ENCODE measurements around the gene ABCD2.
A peak's percentile ranks its signal among the peaks of the same experiment; 100 is the strongest.

ABCD2 gene

GRCh38 chr12:39628836-39629235 lies 9.2 kb upstream of the ABCD2 start:
- no peak overlapping the region for H2AFZ ChIP-seq (ENCODE audit: low read depth, low read length)
- no peak overlapping the region for H3K4me3 ChIP-seq (ENCODE audit: insufficient read depth in 1 of 2, low read depth in 1 of 2, low read length in 2 of 2)
- H4K8ac ChIP-seq (ENCODE audit: low read length), result no peak overlapping the region
- no peak overlapping the region for H3K14ac ChIP-seq (ENCODE audit: low read length in 2 of 2)
- WGBS, result 93% methylated on average over 1 of the region's 1 CpG
- no peak overlapping the region for H2BK5ac ChIP-seq (ENCODE audit: low read depth, low read length, poor library complexity, severe bottlenecking)
- no peak overlapping the region for H2BK120ac ChIP-seq (ENCODE audit: low read depth, low read length)
- H3K23ac ChIP-seq (ENCODE audit: low read length in 2 of 2), result no peak overlapping the region
- no peaks in the 10 kb centered on the region for H3K79me1 ChIP-seq (replicated peaks; ENCODE audit: low read length, poor library complexity, severe bottlenecking)
- H3K9ac ChIP-seq (ENCODE audit: low read length), result no peak overlapping the region
- H3K9me3 ChIP-seq (ENCODE audit: control insufficient read depth, low read length), result no peaks in the 10 kb centered on the region
- H2AK5ac ChIP-seq (ENCODE audit: low read length, severe bottlenecking), result no peak overlapping the region
- H2BK15ac ChIP-seq (ENCODE audit: low read depth, poor library complexity, severe bottlenecking), result no peak overlapping the region
- no peaks in the 10 kb centered on the region for H3K36me3 ChIP-seq (ENCODE audit: control insufficient read depth in 1 of 2, insufficient read depth in 2 of 2, low read depth in 1 of 2, low read length in 2 of 2)
- no peaks in the 10 kb centered on the region for H3K27me3 ChIP-seq (ENCODE audit: control insufficient read depth in 1 of 2, insufficient read depth in 1 of 2, low read length in 2 of 2)
- H3K4me1 ChIP-seq (ENCODE audit: control insufficient read depth, insufficient read depth, low read depth, low read length), result no peaks in the 10 kb centered on the region
- H3K4ac ChIP-seq (ENCODE audit: low read depth in 1 of 2, low read length in 2 of 2), result no peak overlapping the region
- H3K4me2 ChIP-seq (ENCODE audit: low read length, poor library complexity, severe bottlenecking), result no peak overlapping the region
- H2BK12ac ChIP-seq (ENCODE audit: low read length in 2 of 2), result no peak overlapping the region
- no peak overlapping the region for H3K18ac ChIP-seq (ENCODE audit: low read depth in 1 of 2, low read length in 2 of 2)
- no peak overlapping the region for H3K27ac ChIP-seq (ENCODE audit: low read length, poor library complexity, severe bottlenecking)
- no peak for DNase-seq
- H4K91ac ChIP-seq (ENCODE audit: low read length), result no peak overlapping the region

- H3K18ac ChIP-seq (ENCODE audit: low read depth in 1 of 2, low read length in 2 of 2), result no peak overlapping the region
- no peak overlapping the region for H3K9ac ChIP-seq (ENCODE audit: low read length)
- H3K23ac ChIP-seq (ENCODE audit: low read length in 2 of 2), result no peak overlapping the region
- H2AK5ac ChIP-seq (ENCODE audit: low read length, severe bottlenecking), result no peak overlapping the region
- no peak overlapping the region for H2AFZ ChIP-seq (ENCODE audit: low read depth, low read length)
- no peaks in the 10 kb centered on the region for H3K4me1 ChIP-seq (ENCODE audit: control insufficient read depth, insufficient read depth, low read depth, low read length)
- no peaks in the 10 kb centered on the region for H3K36me3 ChIP-seq (ENCODE audit: control insufficient read depth in 1 of 2, insufficient read depth in 2 of 2, low read depth in 1 of 2, low read length in 2 of 2)
- no peak overlapping the region for H3K14ac ChIP-seq (ENCODE audit: low read length in 2 of 2)
- no peak overlapping the region for H4K8ac ChIP-seq (ENCODE audit: low read length)
- no peak overlapping the region for H2BK12ac ChIP-seq (ENCODE audit: low read length in 2 of 2)
- no peak for DNase-seq
- H3K27me3 ChIP-seq (ENCODE audit: control insufficient read depth in 1 of 2, insufficient read depth in 1 of 2, low read length in 2 of 2), result no peaks in the 10 kb centered on the region
- no peak overlapping the region for H2BK5ac ChIP-seq (ENCODE audit: low read depth, low read length, poor library complexity, severe bottlenecking)
- H3K4me3 ChIP-seq (ENCODE audit: insufficient read depth in 1 of 2, low read depth in 1 of 2, low read length in 2 of 2), result no peak overlapping the region
- H4K91ac ChIP-seq (ENCODE audit: low read length), result no peak overlapping the region
- H3K9me3 ChIP-seq (ENCODE audit: control insufficient read depth, low read length), result no peaks in the 10 kb centered on the region
- WGBS, result 100% methylated on average over 1 of the region's 1 CpG
- no peak overlapping the region for H3K4ac ChIP-seq (ENCODE audit: low read depth in 1 of 2, low read length in 2 of 2)
- no peak overlapping the region for H2BK120ac ChIP-seq (ENCODE audit: low read depth, low read length)
- H3K79me1 ChIP-seq (replicated peaks; ENCODE audit: low read length, poor library complexity, severe bottlenecking), result no peaks in the 10 kb centered on the region
- H3K27ac ChIP-seq (ENCODE audit: low read length, poor library complexity, severe bottlenecking), result no peak overlapping the region
- H3K4me2 ChIP-seq (ENCODE audit: low read length, poor library complexity, severe bottlenecking), result no peak overlapping the region
- H2BK15ac ChIP-seq (ENCODE audit: low read depth, poor library complexity, severe bottlenecking), result no peak overlapping the region
Observed at GRCh38 chr12:39627914-39628313, 8.3 kb upstream of the ABCD2 start.

DNA sequence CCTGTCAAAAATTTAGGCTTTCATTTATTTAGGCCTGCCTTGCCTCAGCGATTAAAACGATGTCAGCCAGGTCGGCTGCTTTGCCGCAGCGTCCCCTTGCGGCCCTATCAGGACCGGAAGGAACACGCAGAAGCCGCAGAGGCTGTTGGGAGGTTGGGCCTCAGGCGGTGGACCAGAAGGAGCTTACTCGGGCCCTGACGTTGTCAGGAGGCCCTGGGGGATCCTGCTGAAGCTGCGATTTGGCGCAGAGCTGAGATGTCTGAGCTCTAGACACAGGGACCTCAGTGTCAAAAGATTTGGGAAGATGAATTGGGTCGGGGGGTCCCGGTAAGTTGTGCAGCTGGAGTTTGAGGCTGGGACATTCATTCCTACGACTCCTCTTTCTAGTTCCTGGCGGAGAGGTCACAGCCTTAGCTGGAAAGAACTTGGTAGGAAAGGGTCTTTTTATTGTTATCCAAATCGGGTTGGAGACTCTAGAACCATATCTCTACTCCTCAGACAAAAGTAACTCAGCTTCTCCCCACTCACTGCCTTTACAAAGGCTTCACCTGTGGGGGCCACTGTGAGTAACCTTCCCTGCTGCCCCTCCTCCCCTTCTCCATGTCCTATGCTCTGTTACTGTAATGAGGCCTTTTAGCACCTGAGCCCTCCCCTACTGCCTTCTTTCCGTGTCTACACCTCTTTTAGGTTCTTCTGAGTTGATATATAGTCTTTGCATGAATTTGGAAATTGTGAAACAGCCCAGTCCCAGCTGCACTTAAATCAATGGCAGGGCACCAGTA lies 6.6 kb upstream of the ABCD2 start:
- Histone ChIP-seq H2BK15ac (ENCODE audit: low read depth, poor library complexity, severe bottlenecking) (no peak overlapping the region), H3K4me3 (ENCODE audit: insufficient read depth in 1 of 2, low read depth in 1 of 2, low read length in 2 of 2) (no peak overlapping the region), H3K36me3 (ENCODE audit: control insufficient read depth in 1 of 2, insufficient read depth in 2 of 2, low read depth in 1 of 2, low read length in 2 of 2) (no peaks in the 10 kb centered on the region), H2AFZ (ENCODE audit: low read depth, low read length) (no peak overlapping the region), H2BK5ac (ENCODE audit: low read depth, low read length, poor library complexity, severe bottlenecking) (no peak overlapping the region), H2AK5ac (ENCODE audit: low read length, severe bottlenecking) (no peak overlapping the region), H3K9ac (ENCODE audit: low read length) (no peak overlapping the region), H4K8ac (ENCODE audit: low read length) (no peak overlapping the region), H3K27me3 (ENCODE audit: control insufficient read depth in 1 of 2, insufficient read depth in 1 of 2, low read length in 2 of 2) (no peaks in the 10 kb centered on the region), H3K79me1 (replicated peaks; ENCODE audit: low read length, poor library complexity, severe bottlenecking) (no peaks in the 10 kb centered on the region), H3K4ac (ENCODE audit: low read depth in 1 of 2, low read length in 2 of 2) (no peak overlapping the region), H3K4me1 (ENCODE audit: control insufficient read depth, insufficient read depth, low read depth, low read length) (peaks cover under 1% of the 10 kb centered on the region), H2BK120ac (ENCODE audit: low read depth, low read length) (no peak overlapping the region), H3K27ac (ENCODE audit: low read length, poor library complexity, severe bottlenecking) (no peak overlapping the region), H3K14ac (ENCODE audit: low read length in 2 of 2) (no peak overlapping the region), H3K18ac (ENCODE audit: low read depth in 1 of 2, low read length in 2 of 2) (no peak overlapping the region), H3K9me3 (ENCODE audit: control insufficient read depth, low read length) (no peaks in the 10 kb centered on the region), H2BK12ac (ENCODE audit: low read length in 2 of 2) (no peak overlapping the region), H4K91ac (ENCODE audit: low read length) (no peak overlapping the region), H3K23ac (ENCODE audit: low read length in 2 of 2) (peak overlapping the region in 1 of 2 experiments; percentile 72), H3K4me2 (ENCODE audit: low read length, poor library complexity, severe bottlenecking) (no peak overlapping the region)
- WGBS, result 90% methylated on average over 19 of the region's 20 CpGs
- no peak for DNase-seq

DNA sequence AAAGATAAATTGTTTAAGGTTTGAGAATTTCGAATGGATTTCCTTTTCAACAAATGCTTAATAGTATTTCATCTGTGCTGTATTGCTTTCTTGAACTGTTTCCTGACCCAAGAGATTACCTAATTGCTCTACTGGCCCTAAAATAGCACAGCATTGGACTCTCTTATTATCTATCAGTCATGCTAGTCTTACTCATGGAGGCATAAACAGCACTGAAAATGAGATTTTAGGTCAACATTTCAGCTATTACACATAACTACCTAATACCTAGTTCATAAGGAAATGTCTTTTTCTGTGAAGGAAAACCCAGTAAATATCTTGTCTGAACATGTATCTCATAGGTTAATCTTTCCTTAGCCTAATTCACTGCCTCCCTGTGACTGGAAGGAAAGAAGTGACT lies 4.3 kb upstream of the ABCD2 start:
- Histone ChIP-seq H3K79me1 (replicated peaks; ENCODE audit: low read length, poor library complexity, severe bottlenecking) (no peaks in the 10 kb centered on the region), H3K27me3 (ENCODE audit: control insufficient read depth in 1 of 2, insufficient read depth in 1 of 2, low read length in 2 of 2) (no peaks in the 10 kb centered on the region), H2BK12ac (ENCODE audit: low read length in 2 of 2) (no peak overlapping the region), H3K4me3 (ENCODE audit: insufficient read depth in 1 of 2, low read depth in 1 of 2, low read length in 2 of 2) (no peak overlapping the region), H3K4me1 (ENCODE audit: control insufficient read depth, insufficient read depth, low read depth, low read length) (peaks cover 6% of the 10 kb centered on the region), H3K4ac (ENCODE audit: low read depth in 1 of 2, low read length in 2 of 2) (no peak overlapping the region), H2BK15ac (ENCODE audit: low read depth, poor library complexity, severe bottlenecking) (no peak overlapping the region), H3K9me3 (ENCODE audit: control insufficient read depth, low read length) (no peaks in the 10 kb centered on the region), H4K8ac (ENCODE audit: low read length) (no peak overlapping the region), H3K4me2 (ENCODE audit: low read length, poor library complexity, severe bottlenecking) (no peak overlapping the region), H3K23ac (ENCODE audit: low read length in 2 of 2) (no peak overlapping the region), H2AK5ac (ENCODE audit: low read length, severe bottlenecking) (no peak overlapping the region), H3K18ac (ENCODE audit: low read depth in 1 of 2, low read length in 2 of 2) (no peak overlapping the region), H3K9ac (ENCODE audit: low read length) (peak overlapping the region; percentile 50), H2BK5ac (ENCODE audit: low read depth, low read length, poor library complexity, severe bottlenecking) (no peak overlapping the region), H3K14ac (ENCODE audit: low read length in 2 of 2) (no peak overlapping the region), H3K27ac (ENCODE audit: low read length, poor library complexity, severe bottlenecking) (no peak overlapping the region), H4K91ac (ENCODE audit: low read length) (no peak overlapping the region), H2BK120ac (ENCODE audit: low read depth, low read length) (no peak overlapping the region), H3K36me3 (ENCODE audit: control insufficient read depth in 1 of 2, insufficient read depth in 2 of 2, low read depth in 1 of 2, low read length in 2 of 2) (no peaks in the 10 kb centered on the region), H2AFZ (ENCODE audit: low read depth, low read length) (no peak overlapping the region)
- WGBS, result no CpG with 5 or more reads among the region's 1 CpG
- DNase-seq, result peak; percentile 11
